ENCODE results near the gene MLLT3.

- TF ChIP-seq CTCF (conservative IDR thresholded peaks at IDR 0.05) (no peak), EZH2 (IDR thresholded peaks at IDR 0.05; ENCODE audit: low read depth) (no peak)
Measured at GRCh38 chr9:20549053-20549452, 73.2 kb downstream of the MLLT3 start.
